Tibial nerve (tissue), 3 donors: Measurements from ENCODE around the gene ADAP1.

Experiments used
- POLR2A ChIP-seq, 2 donors: fragments of 450-650 bp; IDR thresholded peaks; one replicate each; pipeline ENCODE4 v1.6.1; 2017; ENCODE audit warnings: antibody characterized with exemption in 2 of 2, mild to moderate bottlenecking in 2 of 2, moderate library complexity in 2 of 2
- TF ChIP-seq, protein P1 (sequence below), 5 experiments: fragments of 200-600 bp in 3 of 5; fragments of 450-650 bp in 2 of 5; sonication (generic) in 3 of 5; IDR thresholded peaks; one replicate each; pipeline ENCODE4 v1.5.1; 2016 to 2019; ENCODE audit warnings: antibody characterized with exemption in 5 of 5, mild to moderate bottlenecking in 3 of 5, moderate library complexity in 2 of 5

GRCh38 chr7:888081-889024 lies 66.1 kb downstream of the ADAP1 start:
- no peak for TF ChIP-seq POLR2A (IDR thresholded peaks at IDR 0.05)
- TF ChIP-seq, protein P1, sequence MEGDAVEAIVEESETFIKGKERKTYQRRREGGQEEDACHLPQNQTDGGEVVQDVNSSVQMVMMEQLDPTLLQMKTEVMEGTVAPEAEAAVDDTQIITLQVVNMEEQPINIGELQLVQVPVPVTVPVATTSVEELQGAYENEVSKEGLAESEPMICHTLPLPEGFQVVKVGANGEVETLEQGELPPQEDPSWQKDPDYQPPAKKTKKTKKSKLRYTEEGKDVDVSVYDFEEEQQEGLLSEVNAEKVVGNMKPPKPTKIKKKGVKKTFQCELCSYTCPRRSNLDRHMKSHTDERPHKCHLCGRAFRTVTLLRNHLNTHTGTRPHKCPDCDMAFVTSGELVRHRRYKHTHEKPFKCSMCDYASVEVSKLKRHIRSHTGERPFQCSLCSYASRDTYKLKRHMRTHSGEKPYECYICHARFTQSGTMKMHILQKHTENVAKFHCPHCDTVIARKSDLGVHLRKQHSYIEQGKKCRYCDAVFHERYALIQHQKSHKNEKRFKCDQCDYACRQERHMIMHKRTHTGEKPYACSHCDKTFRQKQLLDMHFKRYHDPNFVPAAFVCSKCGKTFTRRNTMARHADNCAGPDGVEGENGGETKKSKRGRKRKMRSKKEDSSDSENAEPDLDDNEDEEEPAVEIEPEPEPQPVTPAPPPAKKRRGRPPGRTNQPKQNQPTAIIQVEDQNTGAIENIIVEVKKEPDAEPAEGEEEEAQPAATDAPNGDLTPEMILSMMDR (IDR thresholded peaks at IDR 0.05) = no peak
